HG03039 (cell line): ENCODE data around the gene RASA3.
"Not testable (repeated sequence)": the region's sequence is repeated elsewhere in the genome, so short reads cannot be mapped to it uniquely, and the experiment has no call there.

Source experiments
- ATAC-seq: cut with Tn5 transposase; IDR thresholded peaks from one replicate; pipeline ENCODE4 v1.9.1; 2021; ENCODE audit warnings: mild to moderate bottlenecking, moderate library complexity; ENCODE audit not compliant: unreplicated experiment

RASA3 gene

GRCh38 chr13:114157869-114158495, 25.6 kb upstream of the RASA3 start:
- no peak for ATAC-seq

DNA sequence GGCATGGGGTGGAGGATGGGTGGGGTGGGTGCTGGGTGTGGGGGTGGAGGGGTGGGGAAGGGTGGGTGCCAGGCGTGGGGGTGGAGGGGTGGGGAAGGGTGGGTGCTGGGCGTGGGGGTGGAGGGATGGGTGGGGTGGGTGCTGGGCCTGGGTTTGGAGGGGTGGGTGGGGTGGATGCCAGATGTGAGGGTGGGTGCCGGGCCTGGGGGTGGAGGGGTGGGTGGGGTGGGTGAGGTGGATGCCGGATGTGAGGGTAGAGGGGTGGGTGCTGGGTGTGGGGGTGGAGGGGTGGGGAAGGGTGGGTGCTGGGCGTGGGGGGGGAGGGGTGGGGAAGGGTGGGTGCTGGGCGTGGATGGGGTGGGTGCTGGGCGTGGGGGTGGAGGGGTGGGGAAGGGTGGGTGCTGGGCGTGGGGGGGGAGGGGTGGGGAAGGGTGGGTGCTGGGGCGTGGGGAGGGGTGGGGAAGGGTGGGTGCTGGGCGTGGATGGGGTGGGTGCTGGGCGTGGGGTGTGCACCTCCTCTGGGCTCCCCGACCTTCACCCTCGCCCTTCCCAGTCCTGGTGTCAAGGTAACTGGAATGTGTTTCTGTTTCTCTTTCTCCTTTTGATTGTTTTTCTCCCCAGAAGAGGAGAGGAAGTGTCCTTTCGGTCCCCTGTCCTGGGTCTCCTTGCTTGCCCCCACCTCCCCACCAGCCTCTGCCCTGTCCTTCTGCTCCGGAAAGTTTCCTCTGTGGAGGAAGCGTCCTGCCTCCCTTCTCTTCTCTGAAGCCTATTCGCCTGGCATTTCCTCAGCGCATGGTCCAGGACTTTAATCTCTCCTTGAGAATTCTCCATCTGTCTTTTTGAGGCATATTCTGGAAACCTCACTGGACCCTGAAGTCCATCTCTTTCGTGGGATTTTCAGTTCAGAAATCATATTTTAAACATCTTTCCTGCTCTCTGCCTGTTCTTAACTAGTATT, 23.8 kb upstream of the RASA3 start:
- no peak for ATAC-seq

- no peak for ATAC-seq
These were observed 22.9 kb upstream of the RASA3 start for GRCh38 chr13:114155320-114155719.

- ATAC-seq, result no peak
These were observed 22.1 kb upstream of the RASA3 start for GRCh38 chr13:114154476-114154875.

DNA sequence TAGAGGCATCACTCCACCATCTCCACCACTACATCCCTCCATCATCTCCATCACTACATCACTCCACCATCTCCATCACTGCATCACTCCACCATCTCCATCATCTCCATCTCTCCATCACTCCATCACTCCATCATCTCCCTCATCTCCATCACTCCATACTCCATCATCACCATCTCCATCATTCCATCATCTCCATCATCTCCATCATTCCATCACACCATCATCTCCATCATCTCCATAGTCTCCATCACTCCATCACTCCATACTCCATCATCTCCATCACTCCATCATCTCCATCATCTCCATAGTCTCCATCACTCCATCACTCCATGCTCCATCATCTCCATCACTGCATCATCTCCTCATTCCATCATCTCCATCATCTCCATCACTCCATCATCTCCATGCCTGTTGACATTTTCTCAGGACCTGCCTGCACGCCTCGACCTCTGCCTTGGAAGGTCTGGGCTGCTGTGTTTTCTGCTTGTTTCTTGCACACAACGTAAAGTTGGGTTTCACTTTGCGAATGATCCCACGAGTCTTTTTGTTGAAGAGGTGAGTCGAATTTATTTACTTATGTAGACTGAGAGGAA, 21.2 kb upstream of the RASA3 start:
- ATAC-seq, result no peak

- ATAC-seq, result no peak
These were observed 20.5 kb upstream of the RASA3 start for GRCh38 chr13:114152831-114153371.

DNA sequence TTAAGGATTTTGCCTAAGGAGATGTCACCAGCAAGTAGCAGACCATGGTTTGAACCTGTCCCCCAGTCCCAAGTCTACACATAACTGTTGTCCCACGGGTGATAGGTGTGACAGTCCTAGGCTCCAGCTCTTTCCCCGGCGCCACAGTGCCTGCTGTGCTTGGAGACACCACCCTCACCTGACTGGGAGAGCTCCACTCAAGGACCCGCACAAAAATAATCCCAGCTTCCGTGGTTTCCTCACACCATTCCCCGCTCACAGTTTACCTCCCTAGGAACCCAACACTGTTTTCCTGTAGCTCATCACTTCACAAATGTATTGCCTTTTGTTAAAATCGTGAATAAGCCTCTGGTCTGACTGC, 19.8 kb upstream of the RASA3 start:
- no peak for ATAC-seq

DNA sequence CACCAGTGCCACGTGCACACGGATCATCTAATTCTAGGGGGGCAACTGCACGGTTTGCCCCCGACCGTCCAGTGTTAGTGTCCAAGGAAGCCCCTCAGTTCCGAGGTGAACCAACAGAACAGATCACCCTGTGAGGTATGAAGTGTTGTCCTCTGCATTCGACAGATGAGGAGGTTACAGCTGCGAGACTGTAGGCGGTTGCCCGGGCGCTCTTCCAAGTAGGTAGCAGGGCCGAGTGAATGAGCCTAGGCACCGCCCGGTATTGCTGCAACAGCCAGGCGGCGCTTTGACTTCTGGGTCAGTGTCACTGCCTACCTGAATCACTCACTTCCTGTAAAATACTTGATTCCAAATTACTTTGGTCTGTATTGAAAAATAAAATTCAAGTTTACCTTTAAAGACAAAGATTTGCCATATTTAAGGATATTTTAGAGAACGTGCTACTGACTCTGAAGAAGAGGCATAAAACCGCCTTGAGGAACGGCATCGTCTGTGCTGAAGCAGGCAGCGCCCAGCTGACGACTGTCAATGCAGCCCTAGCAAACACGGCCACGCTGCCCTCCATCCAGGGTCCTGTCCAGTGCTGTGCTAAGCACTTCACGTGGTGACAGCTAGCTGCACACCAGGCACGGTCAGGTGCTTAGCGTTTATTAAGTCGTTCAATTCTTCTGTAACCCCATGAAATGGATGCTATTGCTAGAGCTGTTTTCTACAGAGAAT, 19.3 kb upstream of the RASA3 start:
- no peak for ATAC-seq

DNA sequence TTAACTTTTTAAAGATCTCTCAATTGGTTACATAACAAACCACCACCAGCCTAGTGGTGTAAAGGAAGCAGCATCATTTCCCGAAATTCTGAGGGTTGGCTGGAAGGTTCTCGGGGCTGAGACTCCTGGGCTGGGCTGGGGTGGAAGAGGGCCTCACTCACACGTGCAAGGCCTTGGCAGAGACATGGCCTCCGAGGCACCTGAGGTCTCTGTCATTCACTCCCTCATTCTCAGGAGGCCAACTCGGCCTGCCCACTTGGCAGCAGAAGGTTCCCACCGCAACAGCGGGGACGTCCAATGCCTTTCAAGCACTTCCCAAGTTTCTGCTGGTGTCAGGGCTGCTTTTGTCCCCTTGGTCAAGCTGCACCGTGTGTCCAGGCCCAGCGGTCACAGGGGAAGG, 18.6 kb upstream of the RASA3 start:
- ATAC-seq, result no peak

- no peak for ATAC-seq
These were observed 17.6 kb upstream of the RASA3 start for GRCh38 chr13:114149774-114150740.

DNA sequence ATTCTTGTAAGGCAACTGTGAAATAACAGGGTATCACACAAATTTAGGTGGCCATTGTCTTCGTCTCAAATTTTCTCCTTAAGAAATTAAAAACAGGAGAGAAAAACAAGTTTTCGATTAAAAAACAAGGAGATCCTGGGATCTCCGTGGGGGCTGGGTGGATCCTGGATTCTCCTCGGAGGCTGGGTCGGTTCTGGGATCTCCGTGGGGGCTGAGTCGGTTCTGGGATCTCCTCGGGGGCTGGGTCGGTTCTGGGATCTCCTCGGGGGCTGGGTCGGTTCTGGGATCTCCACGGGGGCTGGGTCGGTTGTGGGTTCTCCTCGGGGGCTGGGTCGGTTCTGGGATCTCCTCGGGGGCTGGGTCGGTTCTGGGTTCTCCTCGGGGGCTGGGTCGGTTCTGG, 16.5 kb upstream of the RASA3 start:
- ATAC-seq, result not testable (repeated sequence)

DNA sequence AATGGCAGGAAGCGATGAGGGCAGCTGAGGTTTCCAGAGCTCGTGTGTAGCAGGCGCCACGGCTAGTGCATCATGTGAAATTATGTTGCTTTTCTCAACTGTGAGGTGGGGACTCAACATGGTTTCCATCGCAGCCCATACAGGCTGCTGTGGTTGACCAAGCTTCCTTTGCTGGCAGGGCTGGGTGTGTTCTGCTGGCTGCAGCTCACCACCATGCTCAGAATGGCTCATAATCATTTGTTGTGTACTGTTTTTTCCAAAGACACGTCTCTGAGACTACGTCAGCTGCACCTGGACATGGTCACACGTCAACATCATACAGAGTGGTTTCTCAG, 16.1 kb upstream of the RASA3 start:
- ATAC-seq, result peak; percentile 74

- peak; percentile 12 for ATAC-seq
These were observed 15.5 kb upstream of the RASA3 start for GRCh38 chr13:114147803-114148520.

- ATAC-seq, result no peak
These were observed 14.2 kb upstream of the RASA3 start for GRCh38 chr13:114146629-114147028.

DNA sequence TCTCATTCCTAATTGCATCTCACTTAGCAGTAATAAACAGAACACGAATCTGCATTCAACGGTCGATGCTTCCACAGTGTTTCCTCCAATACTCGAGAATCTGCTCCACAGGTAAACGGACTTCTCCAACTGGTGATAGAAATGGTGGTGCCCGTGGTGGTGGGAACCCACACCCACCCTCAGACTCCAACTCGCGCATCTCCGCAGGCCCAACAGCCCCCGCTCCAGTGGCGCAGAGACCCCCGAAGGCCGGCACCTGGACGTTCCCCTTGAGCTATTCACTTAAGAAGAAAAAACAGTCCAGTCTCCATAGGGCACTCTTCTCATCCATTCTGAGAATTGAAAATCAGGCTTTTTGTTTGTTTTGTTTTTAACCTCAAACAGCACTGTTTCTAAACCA, 13.8 kb upstream of the RASA3 start:
- ATAC-seq, result no peak

- ATAC-seq, result no peak
These were observed 13.3 kb upstream of the RASA3 start for GRCh38 chr13:114145722-114146121.

GRCh38 chr13:114145256-114145655, 12.8 kb upstream of the RASA3 start:
- ATAC-seq, result no peak

- no peak for ATAC-seq
These were observed 12.3 kb upstream of the RASA3 start for GRCh38 chr13:114144606-114145244.
